Measurements from ENCODE around the gene FANCG.
A peak's percentile ranks its signal among the peaks of the same experiment; 100 is the strongest.

FANCG gene

DNA sequence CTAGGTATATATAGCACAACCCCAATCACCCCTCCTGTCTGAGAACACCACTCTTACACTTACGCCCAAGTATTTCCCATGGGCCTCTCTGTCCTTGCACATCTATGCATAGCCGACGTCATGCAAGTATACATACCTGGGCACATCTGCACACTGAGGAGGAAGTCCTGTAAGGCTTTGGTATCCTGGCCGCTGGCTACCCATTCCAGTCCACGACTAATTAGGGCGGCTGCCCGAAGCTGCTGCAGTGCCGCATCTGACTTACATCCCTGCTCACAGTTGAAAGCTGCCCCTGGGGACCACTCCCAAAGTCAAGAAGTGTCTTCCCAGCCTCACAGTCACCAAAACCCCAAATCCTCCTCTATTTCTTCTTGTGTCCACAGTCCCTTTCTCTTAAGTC lies 5.0 kb downstream of the FANCG start:
- no peak overlapping the region for H3K4me2 ChIP-seq
- H3K27ac ChIP-seq: no peak overlapping the region
- H3K27me3 ChIP-seq: no peaks in the 10 kb centered on the region
- no peak overlapping the region for H3K4me3 ChIP-seq
- no peak overlapping the region for H3K9ac ChIP-seq
- H3K9me3 ChIP-seq (replicated peaks in 1 of 11): no peaks in the 10 kb centered on the region
- TF ChIP-seq Cebpa-rat (IDR thresholded peaks at IDR 0.05): no peak
- peaks cover 34 to 48% (median 41%) of the 10 kb centered on the region in 10 experiments for H3K4me1 ChIP-seq
- H3K36me3 ChIP-seq: peaks cover 26 to 63% (median 53%) of the 10 kb centered on the region in 11 experiments; a peak in 21 of 22 replicates
- peaks cover 21 to 45% (median 23%) of the 10 kb centered on the region in 11 experiments for H4K20me1 ChIP-seq

GRCh38 chr9:35074141-35074540 lies 5.6 kb downstream of the FANCG start:
- peaks cover 28 to 51% (median 30%) of the 10 kb centered on the region in 11 experiments for H4K20me1 ChIP-seq
- no peak overlapping the region for H3K4me3 ChIP-seq
- TF ChIP-seq Cebpa-rat (IDR thresholded peaks at IDR 0.05): no peak
- no peaks in the 10 kb centered on the region for H3K9me3 ChIP-seq (replicated peaks in 1 of 11)
- no peak overlapping the region for H3K9ac ChIP-seq
- H3K36me3 ChIP-seq: peaks cover 27 to 70% (median 58%) of the 10 kb centered on the region in 11 experiments; a peak in 21 of 22 replicates
- H3K27ac ChIP-seq: no peak overlapping the region
- H3K4me2 ChIP-seq: no peak overlapping the region
- peaks cover 38 to 52% (median 46%) of the 10 kb centered on the region in 10 experiments for H3K4me1 ChIP-seq
- H3K27me3 ChIP-seq: no peaks in the 10 kb centered on the region

GRCh38 chr9:35073279-35073612 lies 6.5 kb downstream of the FANCG start:
- peaks cover 32 to 52% (median 42%) of the 10 kb centered on the region in 10 experiments for H3K4me1 ChIP-seq
- H4K20me1 ChIP-seq: peaks cover 36 to 53% (median 39%) of the 10 kb centered on the region in 11 experiments
- TF ChIP-seq Cebpa-rat (IDR thresholded peaks at IDR 0.05): no peak
- no peaks in the 10 kb centered on the region for H3K9me3 ChIP-seq (replicated peaks in 1 of 11)
- H3K27me3 ChIP-seq: no peaks in the 10 kb centered on the region
- peak overlapping the region in 5 of 11 experiments; percentile 11 to 98 (median 47); a peak in 8 of 22 replicates for H3K9ac ChIP-seq
- peak overlapping the region in 8 of 10 experiments; percentile 15 to 93 (median 64); a peak in 11 of 20 replicates for H3K4me3 ChIP-seq
- H3K36me3 ChIP-seq: peaks cover 36 to 78% (median 67%) of the 10 kb centered on the region in 11 experiments
- H3K4me2 ChIP-seq: peak overlapping the region; percentile 38 to 75 (median 59)
- H3K27ac ChIP-seq: peak overlapping the region; percentile 5 to 100 (median 97); a peak in 19 of 22 replicates

GRCh38 chr9:35072461-35073278 lies 7.1 kb downstream of the FANCG start, which contains the start of gene VCP:
VCP (minus strand) TSS chr9:35072625; CDS start chr9:35072353, 272 bp downstream.
- peaks cover 26 to 52% (median 38%) of the 10 kb centered on the region in 10 experiments for H3K4me1 ChIP-seq
- H3K4me3 ChIP-seq: peak within 1 kb of the TSS; percentile 78 to 96 (median 84)
- H4K20me1 ChIP-seq: peaks cover 42 to 54% (median 44%) of the 10 kb centered on the region in 11 experiments
- peak within 1 kb of the TSS; percentile 80 to 99 (median 96) for H3K4me2 ChIP-seq
- TF ChIP-seq Cebpa-rat (IDR thresholded peaks at IDR 0.05): no peak
- H3K27ac ChIP-seq: peak within 1 kb of the TSS; percentile 97 to 100 (median 99)
- H3K36me3 ChIP-seq: peaks cover 42 to 78% (median 73%) of the 10 kb centered on the region in 11 experiments
- no peaks in the 10 kb centered on the region for H3K9me3 ChIP-seq (replicated peaks in 1 of 11)
- no peaks in the 10 kb centered on the region for H3K27me3 ChIP-seq
- peak within 1 kb of the TSS; percentile 97 to 99 (median 98) for H3K9ac ChIP-seq

GRCh38 chr9:35071814-35072460 lies 7.8 kb downstream of the FANCG start:
- peak overlapping the region; percentile 80 to 99 (median 96) for H3K4me2 ChIP-seq
- no peaks in the 10 kb centered on the region for H3K9me3 ChIP-seq (replicated peaks in 1 of 11)
- peak overlapping the region; percentile 78 to 96 (median 84) for H3K4me3 ChIP-seq
- TF ChIP-seq Cebpa-rat (IDR thresholded peaks at IDR 0.05): no peak
- peaks cover 49 to 80% (median 74%) of the 10 kb centered on the region in 11 experiments for H3K36me3 ChIP-seq
- H4K20me1 ChIP-seq: peaks cover 49 to 56% (median 51%) of the 10 kb centered on the region in 11 experiments
- H3K27ac ChIP-seq: peak overlapping the region; percentile 97 to 100 (median 99)
- no peaks in the 10 kb centered on the region for H3K27me3 ChIP-seq
- peak overlapping the region; percentile 97 to 99 (median 98) for H3K9ac ChIP-seq
- peaks cover 19 to 45% (median 31%) of the 10 kb centered on the region in 10 experiments for H3K4me1 ChIP-seq

DNA sequence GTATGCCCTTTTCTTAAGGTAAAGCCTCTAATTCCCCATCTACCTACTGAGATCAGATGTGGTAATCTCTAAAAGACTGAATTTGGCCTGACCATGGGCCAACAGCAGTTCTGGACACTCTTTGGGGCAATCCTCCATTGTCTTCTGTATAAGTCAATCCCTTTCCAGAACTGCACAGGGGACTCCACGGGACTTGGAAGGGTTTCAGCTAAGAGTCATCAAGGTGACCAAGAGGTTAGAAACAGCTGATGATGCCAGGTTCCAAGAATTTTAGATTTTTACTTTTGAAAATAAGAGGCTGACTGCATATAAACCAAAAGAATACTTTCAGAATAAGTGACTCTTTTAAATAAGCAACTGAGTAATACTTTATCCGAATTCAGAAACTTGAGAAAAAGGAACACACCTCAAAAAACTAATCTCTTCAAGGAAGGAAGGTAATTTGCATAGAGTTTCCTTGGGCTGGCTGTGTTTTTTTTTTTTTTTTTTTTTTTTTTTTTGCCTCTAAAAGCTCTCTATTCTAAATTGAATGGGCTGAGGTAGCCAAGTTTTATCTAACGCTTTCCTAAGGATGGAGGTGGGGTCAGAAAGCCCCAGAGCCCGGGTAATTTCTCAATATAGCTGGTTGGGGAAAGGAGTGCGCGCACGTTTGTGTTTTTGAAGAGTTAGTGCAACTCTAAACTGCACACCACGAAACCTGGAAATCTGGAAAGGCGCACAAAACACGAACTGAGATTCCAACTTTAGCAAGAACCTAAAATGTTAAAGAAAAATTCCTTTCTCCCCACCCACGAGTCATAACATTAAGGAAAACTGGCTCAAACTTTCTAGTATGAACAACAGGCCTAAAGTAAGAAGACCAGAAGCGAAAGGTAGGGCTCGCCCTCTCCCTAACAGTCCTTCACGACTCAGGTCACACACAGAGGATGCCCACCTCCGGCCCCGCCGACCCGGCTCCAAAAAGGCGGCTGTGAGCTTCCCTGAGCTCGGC lies 8.6 kb downstream of the FANCG start:
- Histone ChIP-seq H3K36me3 (peaks cover 57 to 80% (median 74%) of the 10 kb centered on the region in 11 experiments), H3K4me3 (peak overlapping the region; percentile 78 to 96 (median 84)), H4K20me1 (peaks cover 58 to 62% (median 60%) of the 10 kb centered on the region in 11 experiments), H3K27ac (peak overlapping the region; percentile 97 to 100 (median 99)), H3K9me3 (replicated peaks in 1 of 11) (no peaks in the 10 kb centered on the region), H3K4me2 (peak overlapping the region; percentile 80 to 99 (median 96)), H3K4me1 (peaks cover 19 to 41% (median 29%) of the 10 kb centered on the region in 10 experiments), H3K9ac (peak overlapping the region; percentile 97 to 99 (median 98)), H3K27me3 (no peaks in the 10 kb centered on the region)
- TF ChIP-seq Cebpa-rat (IDR thresholded peaks at IDR 0.05): no peak

DNA sequence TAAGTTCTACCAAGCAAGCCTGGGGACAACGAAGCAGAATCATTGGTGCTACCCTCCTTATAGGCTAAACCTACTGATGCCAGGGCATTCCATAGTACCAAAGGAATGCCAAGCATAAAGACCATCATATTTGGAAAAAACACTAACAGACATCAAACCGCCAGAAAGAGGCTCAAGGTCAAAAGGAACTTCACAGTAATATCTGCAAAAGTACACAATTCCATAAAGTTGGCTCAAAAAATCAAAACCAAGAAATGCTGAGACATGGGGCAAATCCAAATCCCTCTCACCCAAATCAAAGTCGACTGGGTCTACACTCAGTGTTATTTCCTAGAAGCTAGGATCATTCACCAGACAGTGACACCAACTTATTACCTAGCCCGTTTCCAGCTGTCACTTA lies 10.7 kb downstream of the FANCG start:
- Histone ChIP-seq H3K36me3 (peaks cover 58 to 80% (median 74%) of the 10 kb centered on the region in 11 experiments), H3K4me3 (peak overlapping the region in 1 of 10 experiments; percentile 96; a peak in 2 of 20 replicates), H3K9me3 (replicated peaks in 1 of 11) (no peaks in the 10 kb centered on the region), H3K4me2 (peak overlapping the region; percentile 80 to 99 (median 96); a peak in 20 of 22 replicates), H3K27me3 (no peaks in the 10 kb centered on the region), H3K4me1 (peaks cover 19 to 41% (median 29%) of the 10 kb centered on the region in 10 experiments), H3K27ac (no peak overlapping the region), H3K9ac (peak overlapping the region in 1 of 11 experiments; percentile 12; a peak in 2 of 22 replicates), H4K20me1 (peaks cover 76 to 83% (median 80%) of the 10 kb centered on the region in 11 experiments)
- TF ChIP-seq Cebpa-rat (IDR thresholded peaks at IDR 0.05): no peak

GRCh38 chr9:35067056-35067455 lies 12.7 kb downstream of the FANCG start:
- no peak for TF ChIP-seq Cebpa-rat (IDR thresholded peaks at IDR 0.05)
- Histone ChIP-seq H3K9ac (no peak overlapping the region), H3K4me2 (no peak overlapping the region), H3K27me3 (no peaks in the 10 kb centered on the region), H3K36me3 (peaks cover 72 to 93% (median 87%) of the 10 kb centered on the region in 11 experiments), H3K4me1 (peaks cover 15 to 33% (median 24%) of the 10 kb centered on the region in 10 experiments), H3K9me3 (replicated peaks in 1 of 11) (no peaks in the 10 kb centered on the region), H4K20me1 (peaks cover 90 to 100% (median 99%) of the 10 kb centered on the region in 11 experiments), H3K4me3 (no peak overlapping the region), H3K27ac (no peak overlapping the region)

Data from BLaER1 treated with 17β-estradiol and CSF1 and Interleukin-3, amounts not matched to agents 10 nM and 100 nM (cell line).